ENCODE results near the gene GBP4.

- no peak for TF ChIP-seq CTCF (conservative IDR thresholded peaks at IDR 0.05 in 1 of 2, IDR thresholded peaks at IDR 0.05 in 1 of 2; ENCODE audit: extremely low read depth in 1 of 2, insufficient read depth in 1 of 2, low read depth in 1 of 2, low read length in 2 of 2)
- no peak for TF ChIP-seq EZH2 (IDR thresholded peaks at IDR 0.05; ENCODE audit: borderline replicate concordance, low read length)
Observed at GRCh38 chr1:89198081-89198480, 661 bp downstream of the GBP4 start.
